H9 (cell line): ENCODE results near the gene PRKACB. TPM values are rescaled to one million over a fixed set of nuclear protein-coding genes. Genes with fewer than 3 reads are reported as not detected.

ENCODE experiments used
- DNase-seq: peaks from one replicate; pipeline ENCODE4 v3.0.0-alpha.2; 2017
- H2AFZ ChIP-seq: one replicate; pipeline ENCODE4 v1.6.1; 2013; ENCODE audit warnings: mild to moderate bottlenecking, low read length, control low read depth, moderate library complexity
- H2AK5ac ChIP-seq: 2 replicates; pipeline ENCODE4 v1.6.1; 2013; ENCODE audit warnings: low read length, control low read depth, mixed read lengths; ENCODE audit not compliant: insufficient read length
- H2BK120ac ChIP-seq: one replicate; pipeline ENCODE4 v1.6.1; 2013; ENCODE audit warnings: low read depth, mild to moderate bottlenecking, low read length, control low read depth, inconsistent platforms; ENCODE audit not compliant: poor library complexity, severe bottlenecking
- H2BK12ac ChIP-seq: 2 replicates; pipeline ENCODE4 v1.6.1; 2013; ENCODE audit warnings: low read length, control low read depth, mixed read lengths, low read depth; ENCODE audit not compliant: insufficient read length
- H2BK15ac ChIP-seq: 2 replicates; pipeline ENCODE4 v1.6.1; 2013; ENCODE audit warnings: low read depth, low read length, control low read depth
- H2BK20ac ChIP-seq: one replicate; pipeline ENCODE4 v1.6.1; 2013; ENCODE audit warnings: low read depth, mild to moderate bottlenecking, low read length, control low read depth, inconsistent platforms; ENCODE audit not compliant: poor library complexity, severe bottlenecking
- H2BK5ac ChIP-seq: 2 replicates; pipeline ENCODE4 v1.6.1; 2013; ENCODE audit warnings: low read length, control low read depth, mixed read lengths; ENCODE audit not compliant: insufficient read length
- H3K14ac ChIP-seq: 2 replicates; pipeline ENCODE4 v1.6.1; 2013; ENCODE audit warnings: low read length, control low read depth; ENCODE audit not compliant: insufficient read depth
- H3K18ac ChIP-seq: 2 replicates; pipeline ENCODE4 v1.6.1; 2013; ENCODE audit warnings: low read depth, mild to moderate bottlenecking, mixed read lengths, low read length, control low read depth; ENCODE audit not compliant: insufficient read length
- H3K23ac ChIP-seq: 2 replicates; pipeline ENCODE4 v1.6.1; 2013; ENCODE audit warnings: low read length, control low read depth, mixed read lengths, low read depth; ENCODE audit not compliant: insufficient read length
- H3K23me2 ChIP-seq: 2 replicates; pipeline ENCODE4 v1.6.1; 2013; ENCODE audit warnings: low read depth, mild to moderate bottlenecking, mixed read lengths, low read length, control low read depth; ENCODE audit not compliant: insufficient read length, poor library complexity, severe bottlenecking
- H3K27ac ChIP-seq: 2 replicates; pipeline ENCODE4 v1.5.1; 2013; ENCODE audit warnings: low read length, control low read depth, mixed read lengths, low read depth; ENCODE audit not compliant: insufficient read length
- H3K27me3 ChIP-seq: 2 replicates; pipeline ENCODE4 v1.6.1; 2013; ENCODE audit warnings: low read length, control low read depth, inconsistent platforms; ENCODE audit not compliant: insufficient read depth
- H3K4ac ChIP-seq: 2 replicates; pipeline ENCODE4 v1.6.1; 2013; ENCODE audit warnings: low read depth, mild to moderate bottlenecking, control low read depth, inconsistent platforms, low read length, moderate library complexity
- H3K4me1 ChIP-seq: 2 replicates; pipeline ENCODE4 v1.6.1; 2013; ENCODE audit warnings: low read length, control low read depth, inconsistent platforms; ENCODE audit not compliant: insufficient read depth
- H3K4me2 ChIP-seq: 2 replicates; pipeline ENCODE4 v1.6.1; 2013; ENCODE audit warnings: low read length, control low read depth, mixed read lengths; ENCODE audit not compliant: insufficient read length, insufficient read depth
- H3K56ac ChIP-seq: 2 replicates; pipeline ENCODE4 v1.6.1; 2013; ENCODE audit warnings: low read depth, mild to moderate bottlenecking, mixed read lengths, low read length, control low read depth; ENCODE audit not compliant: insufficient read length
- H3K79me1 ChIP-seq: 2 replicates; pipeline ENCODE4 v1.6.1; 2013; ENCODE audit warnings: low read depth, mild to moderate bottlenecking, moderate library complexity, low read length, control low read depth, inconsistent platforms; ENCODE audit not compliant: insufficient read depth, poor library complexity, severe bottlenecking
- H3K79me2 ChIP-seq: 2 replicates; pipeline ENCODE4 v1.6.1; 2013; ENCODE audit warnings: low read length, control low read depth, inconsistent platforms; ENCODE audit not compliant: insufficient read depth
- H3K9ac ChIP-seq: 2 replicates; pipeline ENCODE4 v1.6.1; 2013; ENCODE audit warnings: low read length, control low read depth, mixed read lengths; ENCODE audit not compliant: insufficient read length; ENCODE audit errors: extremely low read depth
- H3K9me3 ChIP-seq: one replicate; pipeline ENCODE4 v1.6.1; 2013; ENCODE audit warnings: low read depth, low read length, inconsistent platforms; ENCODE audit not compliant: control insufficient read depth
- H3T11ph ChIP-seq: one replicate; pipeline ENCODE4 v1.6.1; 2013; ENCODE audit warnings: mild to moderate bottlenecking, low read length, control low read depth, inconsistent platforms
- H4K20me1 ChIP-seq: one replicate; pipeline ENCODE4 v1.6.1; 2013; ENCODE audit not compliant: control insufficient read depth, insufficient read length, insufficient read depth
- H4K5ac ChIP-seq: 2 replicates; pipeline ENCODE4 v1.6.1; 2013; ENCODE audit warnings: low read depth, mild to moderate bottlenecking, mixed read lengths, low read length, control low read depth; ENCODE audit not compliant: insufficient read length
- H4K8ac ChIP-seq: replicated peaks from 2 replicates; pipeline ENCODE4 v1.6.1; 2013; ENCODE audit warnings: low read length, control low read depth, mixed read lengths, low read depth; ENCODE audit not compliant: insufficient read length
- H4K91ac ChIP-seq: 2 replicates; pipeline ENCODE4 v1.6.1; 2013; ENCODE audit warnings: low read depth, mild to moderate bottlenecking, moderate library complexity, mixed read lengths, low read length, control low read depth; ENCODE audit not compliant: insufficient read length
- H3K27ac Mint-ChIP-seq, 3 experiments: 2 replicates in 2 of 3; 3 replicates in 1 of 3; pipeline ENCODE4 v1.8.0; 2020 to 2021; ENCODE audit warnings: mixed read lengths in 3 of 3, mild to moderate bottlenecking in 1 of 3, moderate library complexity in 1 of 3
- H3K27me3 Mint-ChIP-seq: 2 replicates; pipeline ENCODE4 v1.8.0; 2021; ENCODE audit warnings: low read depth, mild to moderate bottlenecking, moderate library complexity, mixed read lengths
- H3K36me3 Mint-ChIP-seq, 3 experiments: 2 replicates in 2 of 3; 3 replicates in 1 of 3; pipeline ENCODE4 v1.8.0; 2020 to 2021; ENCODE audit warnings: low read depth in 3 of 3, mixed read lengths in 3 of 3; ENCODE audit not compliant: insufficient read depth in 1 of 3
- H3K4me1 Mint-ChIP-seq, 2 experiments: 2 replicates each; pipeline ENCODE4 v1.8.0; 2020; ENCODE audit warnings: mixed read lengths in 2 of 2
- H3K4me3 Mint-ChIP-seq, 2 experiments: 2 replicates in 1 of 2; 3 replicates in 1 of 2; pipeline ENCODE4 v1.8.0; 2020 to 2021; ENCODE audit warnings: mild to moderate bottlenecking in 2 of 2, mixed read lengths in 2 of 2, moderate library complexity in 1 of 2
- H3K9me3 Mint-ChIP-seq, 2 experiments: 2 replicates in 1 of 2; 3 replicates in 1 of 2; pipeline ENCODE4 v1.8.0; 2020; ENCODE audit warnings: mild to moderate bottlenecking in 2 of 2, mixed read lengths in 2 of 2, moderate library complexity in 1 of 2
- WGBS: extraction: QIAGEN DNeasy Blood & Tissue Kit; methylation state at CpG from one replicate; pipeline ENCODE4 v1.1.7; 2013; ENCODE audit warnings: missing lambda C conversion rate, low lambda C conversion rate, mixed read lengths; ENCODE audit not compliant: insufficient read length; ENCODE audit errors: extremely low coverage; 5-methylcytosine and 5-hydroxymethylcytosine counted together
- total RNA-seq: library from RNA; stranded (reverse); gene quantifications from 2 replicates; pipeline ENCODE4 v1.2.1, GENCODE V29; 2021
- TF ChIP-seq, protein P1 (sequence below): fragments of 200-600 bp; sonication (generic); conservative IDR thresholded peaks from 3 replicates; pipeline ENCODE4 v1.8.0; 2021; ENCODE audit warnings: antibody characterized with exemption, mild to moderate bottlenecking

The PRKACB gene
- total RNA-seq, 1 experiment from 2014 or later, result 20.7 TPM

DNA sequence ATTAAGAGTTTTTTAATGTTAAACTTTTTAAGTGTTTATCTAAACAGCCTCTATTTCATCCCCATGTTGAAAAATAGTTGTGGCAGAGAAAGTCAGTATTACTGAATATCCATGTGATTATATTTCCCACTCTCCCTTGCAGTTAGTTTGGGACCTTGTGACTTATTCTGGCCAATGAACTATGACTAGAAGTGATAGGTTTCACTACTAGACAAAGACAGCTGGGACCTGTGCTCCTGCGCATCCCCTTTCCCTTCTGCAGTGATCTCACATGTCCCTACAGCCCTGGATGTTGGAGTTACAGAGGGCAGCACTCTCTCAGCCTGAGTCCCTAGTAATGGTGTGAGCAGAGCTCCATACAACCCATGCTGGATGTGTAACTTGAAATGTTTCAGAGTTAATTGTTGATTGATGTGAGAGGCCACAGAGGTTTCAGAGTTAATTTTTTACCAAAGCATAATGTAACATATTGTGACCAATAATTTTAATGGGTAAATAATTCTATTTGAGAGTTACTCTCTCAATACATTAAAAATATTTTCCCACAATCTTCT is 138.8 kb downstream of the PRKACB start:
- no peaks in the 10 kb centered on the region for H3K4me1 ChIP-seq
- H3K79me2 ChIP-seq, result no peaks in the 10 kb centered on the region
- H4K91ac ChIP-seq, result no peak overlapping the region
- H3K27ac ChIP-seq, result no peak overlapping the region
- no peak overlapping the region for H3K18ac ChIP-seq
- no peak for DNase-seq
- H3K23ac ChIP-seq, result no peak overlapping the region
- H3K27me3 ChIP-seq, result no peaks in the 10 kb centered on the region
- no peak overlapping the region for H2AK5ac ChIP-seq
- no peak overlapping the region for H4K5ac ChIP-seq
- H3K27me3 Mint-ChIP-seq, result peaks cover 9% of the 10 kb centered on the region; the same call in 1 of the 2 replicates
- no peak overlapping the region for H2BK20ac ChIP-seq
- no peak overlapping the region for H2AFZ ChIP-seq
- no peak overlapping the region for H3K14ac ChIP-seq
- peaks cover 18 to 24% (median 21%) of the 10 kb centered on the region in 3 experiments for H3K36me3 Mint-ChIP-seq
- H3K4ac ChIP-seq, result no peak overlapping the region
- no peak overlapping the region for H4K8ac ChIP-seq
- H3K4me1 Mint-ChIP-seq, result no peaks in the 10 kb centered on the region
- TF ChIP-seq, protein P1, sequence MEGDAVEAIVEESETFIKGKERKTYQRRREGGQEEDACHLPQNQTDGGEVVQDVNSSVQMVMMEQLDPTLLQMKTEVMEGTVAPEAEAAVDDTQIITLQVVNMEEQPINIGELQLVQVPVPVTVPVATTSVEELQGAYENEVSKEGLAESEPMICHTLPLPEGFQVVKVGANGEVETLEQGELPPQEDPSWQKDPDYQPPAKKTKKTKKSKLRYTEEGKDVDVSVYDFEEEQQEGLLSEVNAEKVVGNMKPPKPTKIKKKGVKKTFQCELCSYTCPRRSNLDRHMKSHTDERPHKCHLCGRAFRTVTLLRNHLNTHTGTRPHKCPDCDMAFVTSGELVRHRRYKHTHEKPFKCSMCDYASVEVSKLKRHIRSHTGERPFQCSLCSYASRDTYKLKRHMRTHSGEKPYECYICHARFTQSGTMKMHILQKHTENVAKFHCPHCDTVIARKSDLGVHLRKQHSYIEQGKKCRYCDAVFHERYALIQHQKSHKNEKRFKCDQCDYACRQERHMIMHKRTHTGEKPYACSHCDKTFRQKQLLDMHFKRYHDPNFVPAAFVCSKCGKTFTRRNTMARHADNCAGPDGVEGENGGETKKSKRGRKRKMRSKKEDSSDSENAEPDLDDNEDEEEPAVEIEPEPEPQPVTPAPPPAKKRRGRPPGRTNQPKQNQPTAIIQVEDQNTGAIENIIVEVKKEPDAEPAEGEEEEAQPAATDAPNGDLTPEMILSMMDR, result no peak
- H3K27ac Mint-ChIP-seq, result no peak overlapping the region
- H3K56ac ChIP-seq, result no peak overlapping the region
- H3T11ph ChIP-seq, result no peak overlapping the region
- no peak overlapping the region for H3K9ac ChIP-seq
- H3K9me3 Mint-ChIP-seq, result peaks cover 20 to 23% of the 10 kb centered on the region in 2 experiments
- H3K9me3 ChIP-seq, result no peaks in the 10 kb centered on the region
- H3K23me2 ChIP-seq, result no peaks in the 10 kb centered on the region
- no peak overlapping the region for H3K4me3 Mint-ChIP-seq
- H4K20me1 ChIP-seq, result no peaks in the 10 kb centered on the region
- H2BK5ac ChIP-seq, result no peak overlapping the region
- WGBS, result no CpG with 5 or more reads among the region's 1 CpG
- no peaks in the 10 kb centered on the region for H3K79me1 ChIP-seq
- no peak overlapping the region for H2BK15ac ChIP-seq
- no peak overlapping the region for H2BK12ac ChIP-seq
- no peak overlapping the region for H3K4me2 ChIP-seq
- no peak overlapping the region for H2BK120ac ChIP-seq
